ENCODE data around the gene EPC2.
"Not testable (repeated sequence)": the region's sequence is repeated elsewhere in the genome, so short reads cannot be mapped to it uniquely, and the experiment has no call there.

Gene EPC2

GRCh38 chr2:148730085-148730484 is 85.5 kb downstream of the EPC2 start:
- peak; percentile 8 for DNase-seq

GRCh38 chr2:148737742-148738141 is 93.2 kb downstream of the EPC2 start:
- DNase-seq: no peak

- no peak for DNase-seq
Measured at GRCh38 chr2:148739454-148740105, 95.0 kb downstream of the EPC2 start.

- no peak for DNase-seq
Measured at GRCh38 chr2:148742373-148742772, 97.8 kb downstream of the EPC2 start.

GRCh38 chr2:148745151-148745851 is 100.8 kb downstream of the EPC2 start:
- DNase-seq: no peak

- DNase-seq: no peak
Measured at GRCh38 chr2:148746973-148747372, 102.4 kb downstream of the EPC2 start.

- DNase-seq: no peak
Measured at GRCh38 chr2:148751907-148752306, 107.4 kb downstream of the EPC2 start.

GRCh38 chr2:148752977-148753376 is 108.4 kb downstream of the EPC2 start:
- DNase-seq: no peak

GRCh38 chr2:148754864-148755263 is 110.3 kb downstream of the EPC2 start:
- no peak for DNase-seq

GRCh38 chr2:148756292-148756975 is 111.9 kb downstream of the EPC2 start:
- peak; percentile 95 for DNase-seq

GRCh38 chr2:148764815-148765214 is 120.3 kb downstream of the EPC2 start:
- DNase-seq: no peak

GRCh38 chr2:148770047-148770446 is 125.5 kb downstream of the EPC2 start:
- no peak for DNase-seq

GRCh38 chr2:148781544-148781943 is 137.0 kb downstream of the EPC2 start:
- DNase-seq: no peak

GRCh38 chr2:148789059-148789458 is 144.5 kb downstream of the EPC2 start:
- DNase-seq: no peak

- not testable (repeated sequence) for DNase-seq
Measured at GRCh38 chr2:148790172-148790571, 145.6 kb downstream of the EPC2 start.

- peak; percentile 80 for DNase-seq
Measured at GRCh38 chr2:148794558-148794957, 150.0 kb downstream of the EPC2 start.

GRCh38 chr2:148796735-148797512 is 152.4 kb downstream of the EPC2 start:
- DNase-seq: no peak

GRCh38 chr2:148802448-148803220 is 158.1 kb downstream of the EPC2 start:
- DNase-seq: no peak

GRCh38 chr2:148810081-148810480 is 165.5 kb downstream of the EPC2 start:
- no peak for DNase-seq

GRCh38 chr2:148812306-148812705 is 167.8 kb downstream of the EPC2 start:
- peak; percentile 26 for DNase-seq

- no peak for DNase-seq
Measured at GRCh38 chr2:148813603-148814065, 169.1 kb downstream of the EPC2 start.

GRCh38 chr2:148814143-148814859 is 169.8 kb downstream of the EPC2 start:
- peak; percentile 33 for DNase-seq

Measured in fibroblast of skin of right quadriceps (primary cell).